HepG2 (cell line): Measurements from ENCODE around the gene HIC1. TPM values are rescaled to one million over a fixed set of nuclear protein-coding genes. Genes with fewer than 3 reads are reported as not detected.

Experiments used
- AGO2 ChIP-seq: fragments of 200-400 bp; formaldehyde crosslinking; optimal IDR thresholded peaks from 2 replicates; pipeline ENCODE3; 2017; ENCODE audit warnings: mild to moderate bottlenecking, low read depth, low read length, moderate library complexity
- AKNA ChIP-seq: sonication (generic); formaldehyde crosslinking; IDR thresholded peaks from 2 replicates; pipeline ENCODE4 v1.4.0; 2020; ENCODE audit warnings: missing genetic modification reagents, borderline replicate concordance
- ATF7 ChIP-seq, 2 experiments: fragments of 450-650 bp in 1 of 2; sonication (generic) in 1 of 2; formaldehyde crosslinking in 1 of 2; IDR thresholded peaks; 2 replicates each; pipeline versions ENCODE4 v1.4.0 to v1.6.1; 2016 to 2020; ENCODE audit warnings: antibody characterized with exemption in 1 of 2, mild to moderate bottlenecking in 1 of 2, missing genetic modification reagents in 1 of 2
- HIC2 ChIP-seq: sonication (generic); formaldehyde crosslinking; IDR thresholded peaks from 2 replicates; pipeline ENCODE4 v1.9.0; 2022; ENCODE audit warnings: low read depth, missing genetic modification reagents
- KDM1A ChIP-seq: IDR thresholded peaks from 2 replicates; pipeline ENCODE4 v1.6.1; 2016; ENCODE audit warnings: missing compliant biosample characterization
- KDM2A ChIP-seq: sonication (generic); formaldehyde crosslinking; IDR thresholded peaks from 2 replicates; pipeline ENCODE4 v1.4.0; 2020; ENCODE audit warnings: low read depth, missing genetic modification reagents, borderline replicate concordance
- MTA3 ChIP-seq: sonication (generic); formaldehyde crosslinking; IDR thresholded peaks from 2 replicates; pipeline ENCODE4 v1.4.0; 2020; ENCODE audit warnings: missing genetic modification reagents
- MYNN ChIP-seq: sonication (generic); formaldehyde crosslinking; IDR thresholded peaks from 2 replicates; pipeline ENCODE4 v1.4.0; 2020; ENCODE audit warnings: mild to moderate bottlenecking, low read depth, missing genetic modification reagents
- MYPOP ChIP-seq: sonication (generic); formaldehyde crosslinking; IDR thresholded peaks from 2 replicates; pipeline ENCODE4 v1.8.1; 2023; ENCODE audit warnings: mild to moderate bottlenecking, moderate library complexity, missing genetic modification reagents
- U2AF2 ChIP-seq: fragments of 200-400 bp; formaldehyde crosslinking; IDR thresholded peaks from 2 replicates; pipeline ENCODE4 v1.6.1; 2017; ENCODE audit warnings: low read depth, mild to moderate bottlenecking, low read length
- ZFP1 ChIP-seq: IDR thresholded peaks from 2 replicates; pipeline ENCODE4 v1.6.1; 2016
- ZNF12 ChIP-seq: sonication (generic); formaldehyde crosslinking; IDR thresholded peaks from 2 replicates; pipeline ENCODE4 v1.5.0; 2020; ENCODE audit warnings: missing genetic modification reagents
- ZNF20 ChIP-seq: sonication (generic); formaldehyde crosslinking; IDR thresholded peaks from 2 replicates; pipeline ENCODE4 v1.4.0; 2020; ENCODE audit warnings: mild to moderate bottlenecking, moderate library complexity, missing genetic modification reagents
- ZNF331 ChIP-seq: sonication (generic); formaldehyde crosslinking; IDR thresholded peaks from 2 replicates; pipeline ENCODE4 v1.4.0; 2020; ENCODE audit warnings: missing genetic modification reagents
- ZNF33B ChIP-seq: sonication (generic); formaldehyde crosslinking; IDR thresholded peaks from 2 replicates; pipeline ENCODE4 v1.5.1; 2020; ENCODE audit warnings: mild to moderate bottlenecking, missing genetic modification reagents
- ZNF382 ChIP-seq: sonication (generic); formaldehyde crosslinking; IDR thresholded peaks from 2 replicates; pipeline ENCODE4 v1.5.0; 2020; ENCODE audit warnings: missing genetic modification reagents, mild to moderate bottlenecking, borderline replicate concordance
- ZNF441 ChIP-seq: sonication (generic); formaldehyde crosslinking; IDR thresholded peaks from 2 replicates; pipeline ENCODE4 v1.7.0; 2021; ENCODE audit warnings: missing genetic modification reagents, borderline replicate concordance
- ZNF510 ChIP-seq: sonication (generic); formaldehyde crosslinking; IDR thresholded peaks from 2 replicates; pipeline ENCODE4 v1.4.0; 2020; ENCODE audit warnings: low read depth, mild to moderate bottlenecking, missing genetic modification reagents
- ZNF569 ChIP-seq: sonication (generic); formaldehyde crosslinking; IDR thresholded peaks from 2 replicates; pipeline ENCODE4 v1.5.0; 2020; ENCODE audit warnings: mild to moderate bottlenecking, missing genetic modification reagents, moderate library complexity, borderline replicate concordance
- ZNF580 ChIP-seq: IDR thresholded peaks from 2 replicates; pipeline ENCODE4 v1.6.1; 2016; ENCODE audit warnings: low read depth, borderline replicate concordance
- polyA plus RNA-seq, 8 experiments: library from polyadenylated mRNA; depleted of rRNA in 3 of 8; stranded (reverse) in 7 of 8; unstranded in 1 of 8; fragments of >200 nt; fragmentation: Illumina TruSeq in 4 of 8; extraction: Trizol in 4 of 8; gene quantifications; 2 replicates each; pipeline versions ENCODE4 v1.2.1 to v1.2.3, GENCODE V29; 2011 to 2016; ENCODE audit warnings: low read depth in 4 of 8, missing spikeins in 1 of 8, mixed read lengths in 1 of 8; ENCODE audit not compliant: insufficient read depth in 1 of 8
- total RNA-seq, 5 experiments: library from RNA; depleted of rRNA; stranded (reverse); fragments of >200 nt; fragmentation: Illumina TruSeq; extraction: Trizol; gene quantifications; 2 replicates each; pipeline ENCODE4 v1.2.3, GENCODE V29; 2016; ENCODE audit warnings: low read depth in 1 of 5
- TF ChIP-seq, protein P1 (sequence below): sonication (generic); formaldehyde crosslinking; IDR thresholded peaks from 2 replicates; pipeline ENCODE4 v1.4.0; 2020; ENCODE audit warnings: missing genetic modification reagents

HIC1 gene
- total and polyA plus RNA-seq, 2 of the 13 experiments (the other 11 are each of a cell fraction or from before 2014, with no cell fraction given): 0.04 to 0.31 TPM

GRCh38 chr17:2041561-2042389 is 13.1 kb upstream of the HIC1 start, which contains the start of gene OVCA2 (continued):
- TF ChIP-seq U2AF2 (peak; percentile 97), ZNF569 (CRISPR knock-in tag) (no peak), ZNF20 (CRISPR knock-in tag) (no peak), ZNF12 (CRISPR knock-in tag) (no peak), HIC2 (CRISPR knock-in tag) (0 out of 2 replicates have a peak, but pooled peaks have one; percentile 23), ZNF382 (CRISPR knock-in tag) (no peak), ZFP1 (CRISPR knock-in tag) (no peak), ZNF33B (CRISPR knock-in tag) (no peak), MYNN (CRISPR knock-in tag) (no peak), KDM1A (no peak), ZNF580 (CRISPR knock-in tag) (peak; percentile 73; the same call in 1 of the 2 replicates), ZNF441 (CRISPR knock-in tag) (no peak), ZNF510 (CRISPR knock-in tag) (0 out of 2 replicates have a peak, but pooled peaks have one; percentile 74), MYPOP (CRISPR knock-in tag) (peak; percentile 47; the same call in 1 of the 2 replicates), AGO2 (peak; percentile 94), ZNF331 (CRISPR knock-in tag) (peak; percentile 82; the same call in 1 of the 2 replicates), KDM2A (CRISPR knock-in tag) (peak; percentile 99), MTA3 (no peak), ATF7 (IDR thresholded peaks at IDR 0.05) (no peak), ATF7 (CRISPR knock-in tag; IDR thresholded peaks at IDR 0.05) (no peak), AKNA (CRISPR knock-in tag) (no peak)
- TF ChIP-seq, protein P1, sequence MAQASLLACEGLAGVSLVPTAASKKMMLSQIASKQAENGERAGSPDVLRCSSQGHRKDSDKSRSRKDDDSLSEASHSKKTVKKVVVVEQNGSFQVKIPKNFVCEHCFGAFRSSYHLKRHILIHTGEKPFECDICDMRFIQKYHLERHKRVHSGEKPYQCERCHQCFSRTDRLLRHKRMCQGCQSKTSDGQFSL: no peak
